HEK293 (cell line): ENCODE data around the gene BORA.

Experiments
- YY1 ChIP-seq: fragments of 450-650 bp; formaldehyde crosslinking; IDR thresholded peaks from 2 replicates; pipeline ENCODE4 v1.5.1; 2018; ENCODE audit warnings: missing biosample characterization, missing genetic modification characterization
- ZNF112 ChIP-seq: fragments of 450-650 bp; formaldehyde crosslinking; IDR thresholded peaks from 2 replicates; pipeline ENCODE4 v1.5.0; 2017; ENCODE audit warnings: missing biosample characterization, missing genetic modification characterization
- ZNF157 ChIP-seq: fragments of 450-650 bp; formaldehyde crosslinking; IDR thresholded peaks from 2 replicates; pipeline ENCODE4 v1.5.1; 2016; ENCODE audit warnings: missing biosample characterization, missing genetic modification characterization
- ZNF777 ChIP-seq: fragments of 450-650 bp; formaldehyde crosslinking; IDR thresholded peaks from 2 replicates; pipeline ENCODE4 v1.5.1; 2017; ENCODE audit warnings: missing biosample characterization, missing genetic modification characterization, borderline replicate concordance
- ZSCAN30 ChIP-seq: fragments of 450-650 bp; IDR thresholded peaks from 2 replicates; pipeline ENCODE4 v1.5.1; 2018; ENCODE audit warnings: missing biosample characterization, mild to moderate bottlenecking, missing genetic modification characterization, moderate library complexity
- TF ChIP-seq, protein P1 (sequence below): fragments of 450-650 bp; formaldehyde crosslinking; IDR thresholded peaks from 2 replicates; pipeline ENCODE4 v1.5.1; 2016; ENCODE audit warnings: missing biosample characterization, missing genetic modification characterization
- TF ChIP-seq, protein P2 (sequence below): fragments of 450-650 bp; formaldehyde crosslinking; IDR thresholded peaks from 2 replicates; pipeline ENCODE4 v1.5.1; 2016; ENCODE audit warnings: missing biosample characterization, missing genetic modification characterization
- TF ChIP-seq, protein P3 (sequence below): fragments of 450-650 bp; formaldehyde crosslinking; optimal IDR thresholded peaks from 2 replicates; pipeline ENCODE3; 2016; ENCODE audit warnings: missing biosample characterization, mild to moderate bottlenecking, missing genetic modification characterization
- TF ChIP-seq, protein P4 (sequence below): fragments of 450-650 bp; formaldehyde crosslinking; IDR thresholded peaks from 2 replicates; pipeline ENCODE4 v1.5.1; 2017; ENCODE audit warnings: missing biosample characterization, missing genetic modification characterization

DNA sequence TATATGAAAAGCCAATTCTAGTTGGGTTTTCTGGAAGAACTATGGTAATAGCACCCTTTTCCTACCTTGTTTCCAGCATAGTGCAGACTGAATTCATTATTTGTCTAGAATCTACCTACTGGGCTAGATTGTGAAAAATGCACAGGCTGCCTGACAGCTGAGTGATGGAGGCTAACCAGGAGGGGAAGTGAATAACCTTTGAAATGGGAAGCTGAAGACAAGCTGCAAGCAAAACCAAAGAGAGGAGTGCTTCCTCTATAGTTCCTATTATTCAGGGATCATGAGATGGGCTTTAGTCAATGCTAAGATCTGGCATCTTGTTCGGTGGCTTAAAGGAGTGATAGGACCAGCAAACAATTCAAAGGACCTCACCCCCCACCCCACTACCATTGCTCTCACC lies 27.2 kb upstream of the BORA start:
- TF ChIP-seq, protein P1, sequence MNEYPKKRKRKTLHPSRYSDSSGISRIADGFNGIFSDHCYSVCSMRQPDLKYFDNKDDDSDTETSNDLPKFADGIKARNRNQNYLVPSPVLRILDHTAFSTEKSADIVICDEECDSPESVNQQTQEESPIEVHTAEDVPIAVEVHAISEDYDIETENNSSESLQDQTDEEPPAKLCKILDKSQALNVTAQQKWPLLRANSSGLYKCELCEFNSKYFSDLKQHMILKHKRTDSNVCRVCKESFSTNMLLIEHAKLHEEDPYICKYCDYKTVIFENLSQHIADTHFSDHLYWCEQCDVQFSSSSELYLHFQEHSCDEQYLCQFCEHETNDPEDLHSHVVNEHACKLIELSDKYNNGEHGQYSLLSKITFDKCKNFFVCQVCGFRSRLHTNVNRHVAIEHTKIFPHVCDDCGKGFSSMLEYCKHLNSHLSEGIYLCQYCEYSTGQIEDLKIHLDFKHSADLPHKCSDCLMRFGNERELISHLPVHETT (tag by site-specific recombination): no peak
- no peak for TF ChIP-seq ZNF112 (tag by site-specific recombination)
- no peak for TF ChIP-seq ZSCAN30 (tag by site-specific recombination)
- no peak for TF ChIP-seq ZNF777 (tag by site-specific recombination)
- TF ChIP-seq, protein P2, sequence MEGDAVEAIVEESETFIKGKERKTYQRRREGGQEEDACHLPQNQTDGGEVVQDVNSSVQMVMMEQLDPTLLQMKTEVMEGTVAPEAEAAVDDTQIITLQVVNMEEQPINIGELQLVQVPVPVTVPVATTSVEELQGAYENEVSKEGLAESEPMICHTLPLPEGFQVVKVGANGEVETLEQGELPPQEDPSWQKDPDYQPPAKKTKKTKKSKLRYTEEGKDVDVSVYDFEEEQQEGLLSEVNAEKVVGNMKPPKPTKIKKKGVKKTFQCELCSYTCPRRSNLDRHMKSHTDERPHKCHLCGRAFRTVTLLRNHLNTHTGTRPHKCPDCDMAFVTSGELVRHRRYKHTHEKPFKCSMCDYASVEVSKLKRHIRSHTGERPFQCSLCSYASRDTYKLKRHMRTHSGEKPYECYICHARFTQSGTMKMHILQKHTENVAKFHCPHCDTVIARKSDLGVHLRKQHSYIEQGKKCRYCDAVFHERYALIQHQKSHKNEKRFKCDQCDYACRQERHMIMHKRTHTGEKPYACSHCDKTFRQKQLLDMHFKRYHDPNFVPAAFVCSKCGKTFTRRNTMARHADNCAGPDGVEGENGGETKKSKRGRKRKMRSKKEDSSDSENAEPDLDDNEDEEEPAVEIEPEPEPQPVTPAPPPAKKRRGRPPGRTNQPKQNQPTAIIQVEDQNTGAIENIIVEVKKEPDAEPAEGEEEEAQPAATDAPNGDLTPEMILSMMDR (tag by site-specific recombination): no peak
- TF ChIP-seq, protein P3, sequence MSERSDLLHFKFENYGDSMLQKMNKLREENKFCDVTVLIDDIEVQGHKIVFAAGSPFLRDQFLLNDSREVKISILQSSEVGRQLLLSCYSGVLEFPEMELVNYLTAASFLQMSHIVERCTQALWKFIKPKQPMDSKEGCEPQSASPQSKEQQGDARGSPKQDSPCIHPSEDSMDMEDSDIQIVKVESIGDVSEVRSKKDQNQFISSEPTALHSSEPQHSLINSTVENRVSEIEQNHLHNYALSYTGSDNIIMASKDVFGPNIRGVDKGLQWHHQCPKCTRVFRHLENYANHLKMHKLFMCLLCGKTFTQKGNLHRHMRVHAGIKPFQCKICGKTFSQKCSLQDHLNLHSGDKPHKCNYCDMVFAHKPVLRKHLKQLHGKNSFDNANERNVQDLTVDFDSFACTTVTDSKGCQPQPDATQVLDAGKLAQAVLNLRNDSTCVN (tag by site-specific recombination): no peak
- TF ChIP-seq ZNF157 (tag by site-specific recombination): no peak
- TF ChIP-seq, protein P4, sequence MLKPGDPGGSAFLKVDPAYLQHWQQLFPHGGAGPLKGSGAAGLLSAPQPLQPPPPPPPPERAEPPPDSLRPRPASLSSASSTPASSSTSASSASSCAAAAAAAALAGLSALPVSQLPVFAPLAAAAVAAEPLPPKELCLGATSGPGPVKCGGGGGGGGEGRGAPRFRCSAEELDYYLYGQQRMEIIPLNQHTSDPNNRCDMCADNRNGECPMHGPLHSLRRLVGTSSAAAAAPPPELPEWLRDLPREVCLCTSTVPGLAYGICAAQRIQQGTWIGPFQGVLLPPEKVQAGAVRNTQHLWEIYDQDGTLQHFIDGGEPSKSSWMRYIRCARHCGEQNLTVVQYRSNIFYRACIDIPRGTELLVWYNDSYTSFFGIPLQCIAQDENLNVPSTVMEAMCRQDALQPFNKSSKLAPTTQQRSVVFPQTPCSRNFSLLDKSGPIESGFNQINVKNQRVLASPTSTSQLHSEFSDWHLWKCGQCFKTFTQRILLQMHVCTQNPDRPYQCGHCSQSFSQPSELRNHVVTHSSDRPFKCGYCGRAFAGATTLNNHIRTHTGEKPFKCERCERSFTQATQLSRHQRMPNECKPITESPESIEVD (tag by site-specific recombination): no peak
- TF ChIP-seq YY1 (tag by site-specific recombination): no peak
